ENCODE data around the gene MASTL. TPM values are rescaled to one million over a fixed set of nuclear protein-coding genes. Genes with fewer than 3 reads are reported as not detected.
A peak's percentile ranks its signal among the peaks of the same experiment; 100 is the strongest.

Gene MASTL
- total and polyA plus RNA-seq, 2 experiments from 2014 or later, result 28.2 to 43.1 TPM

GRCh38 chr10:27188259-27188658 is 33.1 kb downstream of the MASTL start (continued):
- TF ChIP-seq, protein P1, sequence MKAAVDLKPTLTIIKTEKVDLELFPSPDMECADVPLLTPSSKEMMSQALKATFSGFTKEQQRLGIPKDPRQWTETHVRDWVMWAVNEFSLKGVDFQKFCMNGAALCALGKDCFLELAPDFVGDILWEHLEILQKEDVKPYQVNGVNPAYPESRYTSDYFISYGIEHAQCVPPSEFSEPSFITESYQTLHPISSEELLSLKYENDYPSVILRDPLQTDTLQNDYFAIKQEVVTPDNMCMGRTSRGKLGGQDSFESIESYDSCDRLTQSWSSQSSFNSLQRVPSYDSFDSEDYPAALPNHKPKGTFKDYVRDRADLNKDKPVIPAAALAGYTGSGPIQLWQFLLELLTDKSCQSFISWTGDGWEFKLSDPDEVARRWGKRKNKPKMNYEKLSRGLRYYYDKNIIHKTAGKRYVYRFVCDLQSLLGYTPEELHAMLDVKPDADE (IDR thresholded peaks at IDR 0.05), result no peak
- TF ChIP-seq POLR2AphosphoS5 (IDR thresholded peaks at IDR 0.05; ENCODE audit: low read depth) (no peak), NANOG (IDR thresholded peaks at IDR 0.05; ENCODE audit: borderline replicate concordance) (no peak), EZH2phosphoT487 (IDR thresholded peaks at IDR 0.05; ENCODE audit: unreplicated experiment) (no peak), ZNF331 (CRISPR knock-in tag; IDR thresholded peaks at IDR 0.05; ENCODE audit: low read depth) (no peak), CREB1 (CRISPR knock-in tag; IDR thresholded peaks at IDR 0.05; ENCODE audit: low read depth) (no peak), EZH2 (IDR thresholded peaks at IDR 0.05; ENCODE audit: low read depth, unreplicated experiment) (no peak), REST (IDR thresholded peaks at IDR 0.05; ENCODE audit: unreplicated experiment) (no peak), JUNB (IDR thresholded peaks at IDR 0.05; ENCODE audit: unreplicated experiment) (no peak), STAT1 (IDR thresholded peaks at IDR 0.05; ENCODE audit: unreplicated experiment) (no peak)

GRCh38 chr10:27188897-27189296 is 33.7 kb downstream of the MASTL start:
- no peaks in the 10 kb centered on the region for H3K4me1 ChIP-seq (ENCODE audit: insufficient read depth)
- H3K27me3 ChIP-seq (ENCODE audit: insufficient read depth), result no peaks in the 10 kb centered on the region
- Mint-ChIP-seq H3K27me3 (ENCODE audit: insufficient read depth, low read depth, poor library complexity) (no peaks in the 10 kb centered on the region), H3K4me3 (no peak overlapping the region), H3K27ac (no peak overlapping the region), H3K36me3 (ENCODE audit: low read depth) (peaks cover 29% of the 10 kb centered on the region), H3K4me1 (no peaks in the 10 kb centered on the region), H3K9me3 (no peaks in the 10 kb centered on the region)
- no peak overlapping the region for H3K4me3 ChIP-seq
- no peaks in the 10 kb centered on the region for H3K79me2 ChIP-seq (replicated peaks; ENCODE audit: insufficient read depth)
- H3K27ac ChIP-seq (ENCODE audit: low read depth), result no peak overlapping the region; the same call in 1 of the 2 replicates
- no peaks in the 10 kb centered on the region for H3K9me2 ChIP-seq (ENCODE audit: insufficient read depth)
- ATAC-seq, result peak; percentile 45; the same call in 2 of the 3 replicates
- TF ChIP-seq JUNB (IDR thresholded peaks at IDR 0.05; ENCODE audit: unreplicated experiment) (no peak), REST (IDR thresholded peaks at IDR 0.05; ENCODE audit: unreplicated experiment) (peak; percentile 48)
- H3K4me2 ChIP-seq, result no peak overlapping the region
- no peak overlapping the region for H2AFZ ChIP-seq
- DNase-seq (ENCODE audit: low spot score), result peak; percentile 6
- H4K20me1 ChIP-seq (replicated peaks; ENCODE audit: insufficient read depth), result peaks cover 3% of the 10 kb centered on the region; the same call in 1 of the 2 replicates
- H3F3A ChIP-seq (replicated peaks; ENCODE audit: low read depth), result no peaks in the 10 kb centered on the region
- H3K36me3 ChIP-seq (ENCODE audit: insufficient read depth), result peaks cover 25% of the 10 kb centered on the region

All from GM23338 (cell line).